GM18951 (cell line): Measurements from ENCODE around the gene BMPR1B.
"Not testable (repeated sequence)": the region's sequence is repeated elsewhere in the genome, so short reads cannot be mapped to it uniquely, and the experiment has no call there.

ENCODE experiments used
- POLR2A ChIP-seq: IDR thresholded peaks from 4 replicates; pipeline ENCODE4 v1.6.1; 2011; ENCODE audit warnings: mild to moderate bottlenecking; ENCODE audit not compliant: insufficient read length, insufficient read depth; ENCODE audit errors: extremely low read depth
- in situ Hi-C: fragments of 300-500 bp; cut with MboI; formaldehyde crosslinking; loops from one replicate; pipeline ENCODE4 v1.12.0; 2022; ENCODE audit warnings: low sequenced_read_pairs, mixed read lengths, inconsistent platforms; ENCODE audit not compliant: unreplicated experiment

The BMPR1B gene

DNA sequence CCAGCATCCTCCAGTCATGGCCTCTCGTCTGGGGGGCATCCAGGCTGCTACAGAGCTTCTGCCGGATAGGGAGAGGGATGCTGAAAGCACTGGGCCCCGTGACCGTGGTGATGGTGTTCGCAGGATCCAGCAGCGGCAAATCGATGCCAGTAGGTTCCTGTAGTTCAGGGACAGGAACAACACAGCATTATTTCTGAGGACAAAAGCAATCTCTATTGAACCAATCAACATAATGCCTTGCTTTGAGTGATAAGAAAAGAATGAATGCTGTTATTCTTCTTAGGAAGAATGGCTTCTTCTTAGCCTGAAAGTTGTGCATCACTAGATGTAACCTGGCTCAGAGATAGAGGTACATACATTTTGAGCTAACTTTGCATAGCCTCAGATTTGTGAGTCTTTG is 412.4 kb downstream of the BMPR1B start:
- in situ Hi-C loops = no loop called here
- TF ChIP-seq POLR2A = no peak

DNA sequence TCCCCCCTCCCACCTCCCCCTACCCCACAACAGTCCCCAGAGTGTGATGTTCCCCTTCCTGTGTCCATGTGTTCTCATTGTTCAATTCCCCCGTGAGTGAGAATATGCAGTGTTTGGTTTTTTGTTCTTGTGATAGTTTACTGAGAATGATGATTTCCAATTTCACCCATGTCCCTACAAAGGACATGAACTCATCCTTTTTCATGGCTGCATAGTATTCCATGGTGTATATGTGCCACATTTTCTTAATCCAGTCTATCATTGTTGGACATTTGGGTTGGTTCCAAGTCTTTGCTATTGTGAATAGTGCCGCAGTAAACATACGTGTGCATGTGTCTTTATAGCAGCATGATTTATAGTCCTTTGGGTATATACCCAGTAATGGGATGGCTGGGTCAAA is 413.6 kb downstream of the BMPR1B start:
- in situ Hi-C loops = not testable (repeated sequence)

- in situ Hi-C loops = no loop called here
- no peak for TF ChIP-seq POLR2A
These were observed 421.2 kb downstream of the BMPR1B start for GRCh38 chr4:95178938-95179337.

- no peak for TF ChIP-seq POLR2A
- in situ Hi-C loops = no loop called here
These were observed 422.9 kb downstream of the BMPR1B start for GRCh38 chr4:95180531-95181242.

- in situ Hi-C loops = no loop called here
- no peak for TF ChIP-seq POLR2A
These were observed 423.7 kb downstream of the BMPR1B start for GRCh38 chr4:95181243-95181995.

- in situ Hi-C loops = no loop called here
- TF ChIP-seq POLR2A = no peak
These were observed 424.2 kb downstream of the BMPR1B start for GRCh38 chr4:95181996-95182306.

- in situ Hi-C loops = no loop called here
- TF ChIP-seq POLR2A = no peak
These were observed 426.1 kb downstream of the BMPR1B start for GRCh38 chr4:95183656-95184408.

GRCh38 chr4:95186666-95187065 is 428.9 kb downstream of the BMPR1B start:
- in situ Hi-C loops = no loop called here
- no peak for TF ChIP-seq POLR2A

- TF ChIP-seq POLR2A = no peak
- in situ Hi-C loops = no loop called here
These were observed 431.1 kb downstream of the BMPR1B start for GRCh38 chr4:95188701-95189370.

DNA sequence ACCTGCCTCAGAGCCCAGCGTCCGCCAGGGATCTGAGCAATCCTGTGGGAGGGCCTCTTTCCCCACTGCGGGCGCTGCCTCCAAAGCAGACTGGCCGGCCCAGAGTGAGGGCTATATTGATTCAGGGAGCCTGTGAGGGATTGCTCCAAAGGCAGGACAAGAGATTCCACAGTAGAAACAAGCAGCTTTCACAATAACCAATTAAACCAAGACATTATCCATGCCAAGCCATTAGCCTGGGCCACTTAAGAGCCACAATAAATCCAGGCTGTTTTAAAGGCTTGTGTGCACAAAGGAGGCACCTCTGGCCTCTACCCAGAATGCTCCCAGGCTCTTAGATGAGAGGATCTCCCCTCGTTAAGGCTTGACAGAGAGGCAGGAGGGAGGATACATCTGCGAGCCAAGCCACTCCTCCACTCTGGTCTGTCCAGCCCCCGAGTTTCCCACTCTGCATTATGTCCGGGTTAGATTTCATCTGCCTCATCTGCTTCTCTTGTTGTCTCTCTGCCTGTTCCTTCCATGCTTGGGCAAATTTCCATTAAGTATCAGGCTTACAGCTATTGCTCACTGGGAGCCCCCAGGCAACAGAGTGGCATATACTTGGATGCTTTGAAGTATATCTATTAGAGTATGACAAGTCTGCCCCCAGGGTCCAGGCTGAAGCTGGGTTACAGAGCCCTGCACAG is 433.1 kb downstream of the BMPR1B start:
- TF ChIP-seq POLR2A = no peak
- in situ Hi-C loops = no loop called here

DNA sequence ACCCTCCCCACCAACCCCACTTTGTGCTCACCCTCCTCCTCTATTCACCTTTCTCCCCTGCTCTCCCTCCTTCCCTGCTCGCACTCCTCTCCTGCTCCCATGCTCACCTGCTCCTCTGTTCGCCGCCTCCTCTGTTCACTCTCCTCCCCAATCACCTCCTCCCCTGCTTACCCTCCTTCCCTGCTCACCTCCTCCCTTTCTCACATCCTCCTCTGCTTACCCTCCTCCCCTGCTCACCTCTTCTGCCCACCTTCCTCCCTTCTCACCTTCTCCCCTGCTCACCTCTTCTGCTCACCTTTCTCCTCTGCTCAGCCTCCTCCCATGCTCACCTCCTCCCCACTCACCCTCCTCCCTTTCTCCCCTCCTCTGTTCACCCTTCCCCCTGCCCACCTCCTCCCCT is 433.8 kb downstream of the BMPR1B start:
- in situ Hi-C loops = no loop called here
- no peak for TF ChIP-seq POLR2A

GRCh38 chr4:95193391-95194224 is 435.9 kb downstream of the BMPR1B start:
- in situ Hi-C loops = no loop called here
- TF ChIP-seq POLR2A = no peak
